Measurements from ENCODE around the gene FOCAD. TPM values are rescaled to one million over a fixed set of nuclear protein-coding genes. Genes with fewer than 3 reads are reported as not detected.

FOCAD gene
- total and polyA plus RNA-seq, 10 of the 15 experiments (the other 5 are each of a cell fraction or from before 2014, with no cell fraction given): 13.7 to 93.0 (median 41.8) TPM

- H3K4me3 ChIP-seq: peak within 1 kb of the TSS; percentile 81
- no peaks in the 10 kb centered on the region for H4K20me1 ChIP-seq (ENCODE audit: control insufficient read depth, insufficient read depth)
- SMC1A ChIA-PET (ENCODE audit: uncharacterized antibody, unreplicated experiment): interaction anchor here (0.6 to 2.5 kb wide), 12 partner anchors 11 to 1847 kb away, joined by 3 to 14 read pairs (median 4); no protein-coding TSS in a partner anchor
- RAD21 ChIA-PET (ENCODE audit: unreplicated experiment): interaction anchor here (0.6 to 1.9 kb wide), 10 partner anchors 34 to 391 kb away, joined by 3 to 7 read pairs (median 3); no protein-coding TSS in a partner anchor
- H3K27me3 ChIP-seq (replicated peaks in 1 of 2; ENCODE audit: control insufficient read depth in 2 of 2, insufficient read depth in 2 of 2, low read length in 1 of 2): no peaks in the 10 kb centered on the region
- no peaks in the 10 kb centered on the region for H3K79me2 ChIP-seq (ENCODE audit: control insufficient read depth, insufficient read depth, low read length)
- CTCF ChIA-PET: interaction anchor here (0.9 to 2.7 kb wide), 4 partner anchors 34 to 146 kb away, joined by 3 to 11 read pairs (median 4); no protein-coding TSS in a partner anchor
- POLR2A ChIA-PET: interaction anchor here (0.6 to 1.3 kb wide), 5 partner anchors 13 to 549 kb away, joined by 3 to 7 read pairs (median 5); no protein-coding TSS in a partner anchor
- no peaks in the 10 kb centered on the region for H3K36me3 ChIP-seq (ENCODE audit: control insufficient read depth in 2 of 2, insufficient read depth in 2 of 2, low read length in 1 of 2)
- H3K9ac ChIP-seq (ENCODE audit: control insufficient read depth, insufficient read depth, low read length): peak within 1 kb of the TSS; percentile 70
- intact Hi-C loops (cut with micrococcal nuclease; ENCODE audit: unreplicated experiment) (loop anchor here (2.0 kb wide), 2 partner anchors 16 to 34 kb away; no protein-coding TSS in a partner anchor), in situ Hi-C loops (cut with MboI) (no loop called here)
- FAIRE-seq (no peak), ATAC-seq (peak; percentile 90), DNase-seq (ENCODE audit: low read depth, low spot score) (peak; percentile 27)
- peak within 1 kb of the TSS; percentile 84 for H3K4me2 ChIP-seq (ENCODE audit: control insufficient read depth, insufficient read depth)
- no peaks in the 10 kb centered on the region for H3K9me3 ChIP-seq (replicated peaks; ENCODE audit: control insufficient read depth, insufficient read depth, low read length)
- no TSS peak for BruUV-seq (replicated peaks)
- H3K4me1 ChIP-seq (ENCODE audit: control insufficient read depth, insufficient read depth, low read length): peaks cover 5% of the 10 kb centered on the region
- WGBS (ENCODE audit: insufficient coverage, insufficient replicate concordance, low lambda C conversion rate, missing lambda C conversion rate): 2% methylated on average over 26 of the region's 46 CpGs
- H3K27ac ChIP-seq (ENCODE audit: control insufficient read depth, insufficient read depth): peak within 1 kb of the TSS; percentile 62
- peak within 1 kb of the TSS; percentile 73 for H2AFZ ChIP-seq (ENCODE audit: control insufficient read depth, low read depth, low read length)
- TF ChIP-seq TCF12 (IDR thresholded peaks at IDR 0.05; ENCODE audit: low read depth, low read length) (no peak), PAX5 (IDR thresholded peaks at IDR 0.05; ENCODE audit: borderline replicate concordance, low read depth, low read length) (no peak), NR2F1 (conservative IDR thresholded peaks at IDR 0.05) (0 out of 2 replicates have a peak, but pooled peaks have one; percentile 25), JUND (IDR thresholded peaks at IDR 0.05; ENCODE audit: low read depth, low read length) (no peak), HSF1 (IDR thresholded peaks at IDR 0.05; ENCODE audit: low read depth, low read length) (peak; percentile 92), RFX5 (IDR thresholded peaks at IDR 0.05; ENCODE audit: low read depth, low read length) (no peak), MEF2B (IDR thresholded peaks at IDR 0.05; ENCODE audit: partially characterized antibody, poor library complexity, severe bottlenecking) (peak; percentile 7), YBX1 (IDR thresholded peaks at IDR 0.05) (no peak), KAT2A (conservative IDR thresholded peaks at IDR 0.05; ENCODE audit: control insufficient read depth, low read depth, low read length) (no peak), GABPA (IDR thresholded peaks at IDR 0.05; ENCODE audit: low read depth) (peak; percentile 50; the same call in 1 of the 2 replicates), NKRF (conservative IDR thresholded peaks at IDR 0.05) (peak; percentile 35; the same call in 1 of the 2 replicates), HDAC6 (IDR thresholded peaks at IDR 0.05; ENCODE audit: unreplicated experiment) (peak; percentile 82), NFYB (IDR thresholded peaks at IDR 0.05; ENCODE audit: insufficient read depth, low read depth, low read length) (no peak), JUNB (IDR thresholded peaks at IDR 0.05) (no peak), YY1 (IDR thresholded peaks at IDR 0.05; ENCODE audit: low read depth, low read length) (no peak), USF1 (IDR thresholded peaks at IDR 0.05; ENCODE audit: borderline replicate concordance, extremely low read length, insufficient read depth, low read depth, low read length) (no peak), HDAC2 (IDR thresholded peaks at IDR 0.05) (no peak)
These were observed 347.2 kb downstream of the FOCAD start, which contains the start of gene HACD4 for GRCh38 chr9:21031091-21031807. TSS of gene HACD4 (minus strand) at chr9:21031640. CDS start at chr9:21031590, 50 bp downstream.
